ENCODE results near the gene DNTTIP2.

GRCh38 chr1:93871366-93871765 lies 7.6 kb downstream of the DNTTIP2 start:
- TF ChIP-seq CTCF (IDR thresholded peaks at IDR 0.05) = no peak
- TF ChIP-seq POLR2A (IDR thresholded peaks at IDR 0.05) = no peak
- no peak for TF ChIP-seq POLR2AphosphoS5 (IDR thresholded peaks at IDR 0.05)
